Measurements from ENCODE around the gene FMNL2.

FMNL2 gene

GRCh38 chr2:152440049-152440448, 105.1 kb downstream of the FMNL2 start:
- Histone ChIP-seq H3K27me3 (no peaks in the 10 kb centered on the region), H3K9me3 (no peaks in the 10 kb centered on the region), H3K36me3 (no peaks in the 10 kb centered on the region), H3K27ac (no peak overlapping the region), H3K4me1 (ENCODE audit: control insufficient read depth in 1 of 2, insufficient read depth in 1 of 2, low read depth in 1 of 2, low read length in 1 of 2) (no peaks in the 10 kb centered on the region), H3K4me3 (ENCODE audit: low read depth in 1 of 2, low read length in 1 of 2) (no peak overlapping the region)
- no peak for TF ChIP-seq CTCF (IDR thresholded peaks at IDR 0.05)

- no peak for TF ChIP-seq CTCF (IDR thresholded peaks at IDR 0.05)
- no peaks in the 10 kb centered on the region for H3K9me3 ChIP-seq
- no peak overlapping the region for H3K27ac ChIP-seq
- H3K36me3 ChIP-seq: no peaks in the 10 kb centered on the region
- H3K4me3 ChIP-seq (ENCODE audit: low read depth in 1 of 2, low read length in 1 of 2): no peak overlapping the region
- no peaks in the 10 kb centered on the region for H3K4me1 ChIP-seq (ENCODE audit: control insufficient read depth in 1 of 2, insufficient read depth in 1 of 2, low read depth in 1 of 2, low read length in 1 of 2)
- H3K27me3 ChIP-seq: no peaks in the 10 kb centered on the region
These were observed 105.5 kb downstream of the FMNL2 start for GRCh38 chr2:152440460-152440859.

GRCh38 chr2:152441961-152442360, 107.0 kb downstream of the FMNL2 start:
- no peaks in the 10 kb centered on the region for H3K4me1 ChIP-seq (ENCODE audit: control insufficient read depth in 1 of 2, insufficient read depth in 1 of 2, low read depth in 1 of 2, low read length in 1 of 2)
- H3K36me3 ChIP-seq: no peaks in the 10 kb centered on the region

GRCh38 chr2:152443771-152444170, 108.8 kb downstream of the FMNL2 start:
- H3K4me1 ChIP-seq (ENCODE audit: control insufficient read depth in 1 of 2, insufficient read depth in 1 of 2, low read depth in 1 of 2, low read length in 1 of 2): no peaks in the 10 kb centered on the region

More at GRCh38 chr2:152441961-152442360, 107.0 kb downstream of the FMNL2 start:
- no peak for TF ChIP-seq CTCF (IDR thresholded peaks at IDR 0.05)
- Histone ChIP-seq H3K27ac (no peak overlapping the region), H3K27me3 (no peaks in the 10 kb centered on the region), H3K9me3 (no peaks in the 10 kb centered on the region), H3K4me3 (ENCODE audit: low read depth in 1 of 2, low read length in 1 of 2) (no peak overlapping the region)

GRCh38 chr2:152444448-152444847, 109.5 kb downstream of the FMNL2 start:
- Histone ChIP-seq H3K9me3 (no peaks in the 10 kb centered on the region), H3K27me3 (no peaks in the 10 kb centered on the region), H3K36me3 (no peaks in the 10 kb centered on the region), H3K4me1 (ENCODE audit: control insufficient read depth in 1 of 2, insufficient read depth in 1 of 2, low read depth in 1 of 2, low read length in 1 of 2) (no peaks in the 10 kb centered on the region), H3K27ac (no peak overlapping the region), H3K4me3 (ENCODE audit: low read depth in 1 of 2, low read length in 1 of 2) (no peak overlapping the region)
- TF ChIP-seq CTCF (IDR thresholded peaks at IDR 0.05): no peak

More at GRCh38 chr2:152443771-152444170, 108.8 kb downstream of the FMNL2 start:
- no peak overlapping the region for H3K4me3 ChIP-seq (ENCODE audit: low read depth in 1 of 2, low read length in 1 of 2)
- no peak for TF ChIP-seq CTCF (IDR thresholded peaks at IDR 0.05)
- H3K9me3 ChIP-seq: no peaks in the 10 kb centered on the region
- no peak overlapping the region for H3K27ac ChIP-seq
- H3K27me3 ChIP-seq: no peaks in the 10 kb centered on the region
- H3K36me3 ChIP-seq: no peaks in the 10 kb centered on the region

GRCh38 chr2:152445375-152445774, 110.4 kb downstream of the FMNL2 start:
- TF ChIP-seq CTCF (IDR thresholded peaks at IDR 0.05): no peak
- H3K27me3 ChIP-seq: no peaks in the 10 kb centered on the region
- H3K27ac ChIP-seq: no peak overlapping the region
- no peaks in the 10 kb centered on the region for H3K4me1 ChIP-seq (ENCODE audit: control insufficient read depth in 1 of 2, insufficient read depth in 1 of 2, low read depth in 1 of 2, low read length in 1 of 2)
- no peaks in the 10 kb centered on the region for H3K36me3 ChIP-seq
- H3K4me3 ChIP-seq (ENCODE audit: low read depth in 1 of 2, low read length in 1 of 2): no peak overlapping the region
- no peaks in the 10 kb centered on the region for H3K9me3 ChIP-seq

Data from neutrophil (primary cell).